PC-3 (cell line): ENCODE measurements around the gene ARHGAP9. TPM values are rescaled to one million over a fixed set of nuclear protein-coding genes. Genes with fewer than 3 reads are reported as not detected.
"Not testable (repeated sequence)": the region's sequence is repeated elsewhere in the genome, so short reads cannot be mapped to it uniquely, and the experiment has no call there.

ENCODE experiments used
- ATAC-seq: fragments of 200-7000 bp; cut with Tn5 transposase; 2 replicates; pipeline ENCODE4 v1.9.1; 2020; ENCODE audit warnings: mild to moderate bottlenecking, moderate library complexity
- BruUV-seq: library from RNA; stranded (reverse); fragments of 400-500 nt; replicated peaks from 2 replicates; lab custom pipeline; 2021; lab: Mats Ljungman, UMichigan
- CTCF ChIA-PET: fragments of 300-600 bp; sonication (Branson Sonifier 250); formaldehyde crosslinking; loops from one replicate; lab custom pipeline; 2022; ENCODE audit warnings: antibody characterized with exemption; lab: Charles Lee
- POLR2A ChIA-PET: fragments of 300-600 bp; sonication (Branson Sonifier 250); formaldehyde crosslinking; loops from one replicate; lab custom pipeline; 2022; ENCODE audit warnings: antibody characterized with exemption; ENCODE audit not compliant: unreplicated experiment; lab: Charles Lee
- DNase-seq: peaks from one replicate; pipeline ENCODE4 v3.0.0-alpha.2; 2015
- H2AFZ ChIP-seq: fragments of 300-600 bp; sonication (generic); 2 replicates; pipeline ENCODE4 v1.6.0; 2016; ENCODE audit warnings: antibody characterized with exemption, low read length
- H3F3A ChIP-seq: fragments of 300-600 bp; sonication (generic); one replicate; pipeline ENCODE4 v1.6.0; 2017; ENCODE audit warnings: antibody characterized with exemption, low read length, control low read depth, mild to moderate bottlenecking; ENCODE audit not compliant: unreplicated experiment
- H3K27ac ChIP-seq: fragments of 300-600 bp; sonication (generic); 2 replicates; pipeline ENCODE4 v1.5.1; 2016; ENCODE audit warnings: mild to moderate bottlenecking, low read length
- H3K27me3 ChIP-seq: fragments of 300-600 bp; sonication (generic); 2 replicates; pipeline ENCODE4 v1.6.1; 2016; ENCODE audit warnings: low read length, mixed read lengths
- H3K36me3 ChIP-seq: fragments of 300-600 bp; sonication (generic); 2 replicates; pipeline ENCODE4 v1.6.1; 2016; ENCODE audit warnings: low read depth, mixed run types, low read length, mixed read lengths
- H3K4me1 ChIP-seq: fragments of 300-600 bp; sonication (generic); 2 replicates; pipeline ENCODE4 v1.5.1; 2016; ENCODE audit warnings: low read length; ENCODE audit not compliant: insufficient read depth
- H3K4me2 ChIP-seq: fragments of 300-600 bp; sonication (generic); 2 replicates; pipeline ENCODE4 v1.6.0; 2016; ENCODE audit warnings: low read length
- H3K4me3 ChIP-seq: fragments of 300-600 bp; sonication (generic); 2 replicates; pipeline ENCODE4 v1.5.1; 2016; ENCODE audit warnings: mild to moderate bottlenecking, low read length, mixed read lengths
- H3K79me2 ChIP-seq: fragments of 300-600 bp; sonication (generic); 2 replicates; pipeline ENCODE4 v1.6.1; 2017; ENCODE audit warnings: low read length, mixed read lengths
- H3K9ac ChIP-seq: fragments of 300-600 bp; sonication (generic); 2 replicates; pipeline ENCODE4 v1.6.0; 2016; ENCODE audit warnings: mild to moderate bottlenecking, low read length
- H3K9me2 ChIP-seq: fragments of 300-600 bp; sonication (generic); replicated peaks from 2 replicates; pipeline ENCODE4 v1.6.1; 2016; ENCODE audit warnings: mixed run types, low read length, mixed read lengths
- H3K9me3 ChIP-seq: fragments of 300-600 bp; sonication (generic); 2 replicates; pipeline ENCODE4 v1.6.1; 2016; ENCODE audit warnings: low read length, mixed read lengths
- H4K20me1 ChIP-seq: fragments of 300-600 bp; sonication (generic); 2 replicates; pipeline ENCODE4 v1.6.1; 2016; ENCODE audit warnings: low read length, mixed read lengths
- EZH2 ChIP-seq: fragments of 300-600 bp; sonication (generic); IDR thresholded peaks from one replicate; pipeline ENCODE4 v1.6.1; 2017; ENCODE audit warnings: antibody characterized with exemption, mild to moderate bottlenecking, low read length; ENCODE audit not compliant: unreplicated experiment
- EZH2phosphoT487 ChIP-seq: fragments of 300-600 bp; sonication (generic); IDR thresholded peaks from 2 replicates; pipeline ENCODE4 v1.6.1; 2018; ENCODE audit warnings: mild to moderate bottlenecking, antibody characterized with exemption, low read length, borderline replicate concordance
- intact Hi-C: fragments of 100-400 bp; cut with micrococcal nuclease; formaldehyde crosslinking; loops from 2 replicates; pipeline ENCODE4 v1.9.0; 2023
- total RNA-seq: library from RNA; depleted of rRNA; stranded (reverse); fragments of >200 nt; gene quantifications from 2 replicates; pipeline ENCODE4 v1.2.3, GENCODE V29; 2014
- TF ChIP-seq, protein P1 (sequence below): fragments of 300-600 bp; sonication (generic); conservative IDR thresholded peaks from 2 replicates; pipeline ENCODE4 v1.5.1; 2017; ENCODE audit warnings: antibody characterized with exemption, low read depth, mild to moderate bottlenecking, low read length

ARHGAP9 gene
- total RNA-seq, 1 experiment from 2014 or later, result not detected

DNA sequence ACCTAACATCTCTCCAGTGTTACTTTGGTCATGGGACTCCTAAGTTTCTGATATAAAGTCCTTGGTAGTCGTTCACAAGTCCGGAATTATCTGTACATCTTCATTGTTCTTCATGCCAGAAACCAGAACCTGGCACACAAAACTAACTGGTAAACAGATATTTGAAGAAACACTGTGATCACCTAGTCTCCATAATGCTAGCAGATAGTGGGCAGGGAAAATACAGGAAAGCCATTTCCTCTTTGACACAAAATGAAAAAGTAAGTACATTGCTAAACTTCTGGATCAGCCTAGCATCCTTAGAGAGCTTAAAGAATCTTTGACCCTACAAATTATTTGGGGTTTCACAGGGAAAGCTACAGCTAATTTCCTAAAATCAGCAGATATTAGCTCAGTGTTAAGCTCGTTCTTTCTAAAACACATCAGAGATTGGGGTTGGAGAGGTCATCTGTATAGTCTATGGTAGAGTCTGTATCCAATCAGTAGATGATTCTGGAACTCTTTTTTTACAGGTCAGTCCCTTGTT is 35.8 kb upstream of the ARHGAP9 start:
- no peak overlapping the region for H2AFZ ChIP-seq
- peaks cover 62% of the 10 kb centered on the region for H3K36me3 ChIP-seq
- H3K4me3 ChIP-seq, result no peak overlapping the region
- no peak overlapping the region for H3K27ac ChIP-seq
- H3F3A ChIP-seq, result no peaks in the 10 kb centered on the region
- POLR2A ChIA-PET, result no interaction called here
- no peaks in the 10 kb centered on the region for H3K9me3 ChIP-seq
- H3K4me1 ChIP-seq, result peaks cover 14% of the 10 kb centered on the region
- BruUV-seq, result no TSS peak
- no peaks in the 10 kb centered on the region for H3K9me2 ChIP-seq
- H4K20me1 ChIP-seq, result peaks cover 28% of the 10 kb centered on the region
- ATAC-seq (no peak; the same call in 1 of the 2 replicates), DNase-seq (no peak)
- H3K27me3 ChIP-seq, result no peaks in the 10 kb centered on the region
- intact Hi-C loops, result no loop called here
- CTCF ChIA-PET, result no interaction called here
- H3K9ac ChIP-seq, result no peak overlapping the region
- peaks cover 36% of the 10 kb centered on the region for H3K79me2 ChIP-seq
- TF ChIP-seq EZH2phosphoT487 (no peak), EZH2 (no peak)
- TF ChIP-seq, protein P1, sequence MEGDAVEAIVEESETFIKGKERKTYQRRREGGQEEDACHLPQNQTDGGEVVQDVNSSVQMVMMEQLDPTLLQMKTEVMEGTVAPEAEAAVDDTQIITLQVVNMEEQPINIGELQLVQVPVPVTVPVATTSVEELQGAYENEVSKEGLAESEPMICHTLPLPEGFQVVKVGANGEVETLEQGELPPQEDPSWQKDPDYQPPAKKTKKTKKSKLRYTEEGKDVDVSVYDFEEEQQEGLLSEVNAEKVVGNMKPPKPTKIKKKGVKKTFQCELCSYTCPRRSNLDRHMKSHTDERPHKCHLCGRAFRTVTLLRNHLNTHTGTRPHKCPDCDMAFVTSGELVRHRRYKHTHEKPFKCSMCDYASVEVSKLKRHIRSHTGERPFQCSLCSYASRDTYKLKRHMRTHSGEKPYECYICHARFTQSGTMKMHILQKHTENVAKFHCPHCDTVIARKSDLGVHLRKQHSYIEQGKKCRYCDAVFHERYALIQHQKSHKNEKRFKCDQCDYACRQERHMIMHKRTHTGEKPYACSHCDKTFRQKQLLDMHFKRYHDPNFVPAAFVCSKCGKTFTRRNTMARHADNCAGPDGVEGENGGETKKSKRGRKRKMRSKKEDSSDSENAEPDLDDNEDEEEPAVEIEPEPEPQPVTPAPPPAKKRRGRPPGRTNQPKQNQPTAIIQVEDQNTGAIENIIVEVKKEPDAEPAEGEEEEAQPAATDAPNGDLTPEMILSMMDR, result no peak
- no peak overlapping the region for H3K4me2 ChIP-seq

DNA sequence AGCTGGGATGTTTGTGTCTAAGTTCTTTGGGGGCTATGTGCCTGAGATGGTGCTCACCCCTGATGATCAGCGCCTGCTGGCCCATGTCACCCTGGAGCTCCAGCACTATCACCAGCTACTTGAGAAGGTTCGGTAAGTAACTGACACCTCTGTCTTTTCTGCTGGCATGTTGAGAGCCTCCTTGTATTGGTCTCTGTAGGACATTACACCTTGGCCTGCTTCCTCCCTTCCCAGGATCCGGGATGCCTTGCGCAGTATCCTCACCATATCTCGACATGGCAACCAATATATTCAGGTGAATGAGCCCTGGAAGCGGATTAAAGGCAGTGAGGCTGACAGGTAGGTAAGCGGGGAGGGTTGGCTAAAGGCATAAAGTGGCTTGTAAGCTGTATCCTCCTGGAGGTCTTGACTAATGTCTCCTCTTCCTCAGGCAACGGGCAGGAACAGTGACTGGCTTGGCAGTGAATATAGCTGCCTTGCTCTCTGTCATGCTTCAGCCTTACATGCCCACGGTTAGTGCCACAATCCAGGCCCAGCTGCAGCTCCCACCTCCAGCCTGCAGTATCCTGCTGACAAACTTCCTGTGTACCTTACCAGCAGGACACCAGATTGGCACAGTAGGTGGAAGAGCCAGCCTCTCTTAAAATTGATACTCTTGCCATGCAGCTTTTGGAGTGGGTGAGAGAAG is 35.2 kb upstream of the ARHGAP9 start:
- ATAC-seq (peak; percentile 36; the same call in 1 of the 2 replicates), DNase-seq (no peak)
- BruUV-seq, result no TSS peak
- Histone ChIP-seq H3K27ac (no peak overlapping the region), H3K27me3 (no peaks in the 10 kb centered on the region), H3K9me3 (no peaks in the 10 kb centered on the region), H3K4me2 (no peak overlapping the region), H3K4me1 (peaks cover 14% of the 10 kb centered on the region), H3F3A (no peaks in the 10 kb centered on the region), H3K4me3 (no peak overlapping the region), H4K20me1 (peaks cover 26% of the 10 kb centered on the region), H3K9ac (no peak overlapping the region), H3K36me3 (peaks cover 63% of the 10 kb centered on the region), H3K9me2 (no peaks in the 10 kb centered on the region), H2AFZ (no peak overlapping the region), H3K79me2 (peaks cover 31% of the 10 kb centered on the region)
- POLR2A ChIA-PET, result no interaction called here
- CTCF ChIA-PET, result interaction anchor here (0.6 kb wide), 1 partner anchor 208 kb away, joined by 5 read pairs; no protein-coding TSS in a partner anchor
- intact Hi-C loops, result no loop called here
- TF ChIP-seq EZH2 (no peak), EZH2phosphoT487 (no peak)
- TF ChIP-seq, protein P1, result no peak

DNA sequence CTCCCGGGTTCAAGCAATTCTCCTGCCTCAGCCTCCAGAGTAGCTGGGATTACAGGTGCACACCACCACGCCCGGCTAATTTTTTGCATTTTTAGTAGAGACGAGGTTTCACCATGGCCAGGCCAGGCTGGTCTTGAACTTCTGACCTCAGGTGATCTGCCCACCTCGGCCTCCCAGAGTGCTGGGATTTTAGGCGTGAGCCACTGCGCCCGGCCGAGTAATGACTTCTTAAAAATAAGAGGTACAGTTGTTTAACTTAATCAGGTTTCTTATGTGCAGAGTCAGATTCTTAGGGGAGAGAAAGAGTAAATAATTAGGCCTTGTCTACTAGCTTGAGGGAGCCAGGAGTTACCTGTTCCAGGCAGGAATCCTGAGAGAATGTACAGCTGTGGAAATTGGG is 34.6 kb upstream of the ARHGAP9 start:
- BruUV-seq, DNase-seq, H3F3A ChIP-seq, ATAC-seq, H3K4me3 ChIP-seq, H3K9me3 ChIP-seq, H3K4me2 ChIP-seq, H3K27me3 ChIP-seq, H3K9me2 ChIP-seq, H3K9ac ChIP-seq, H2AFZ ChIP-seq, intact Hi-C loops, POLR2A ChIA-PET, H3K27ac ChIP-seq: not testable (repeated sequence)
- peaks cover 25% of the 10 kb centered on the region for H3K79me2 ChIP-seq
- peaks cover 65% of the 10 kb centered on the region for H3K36me3 ChIP-seq
- peaks cover 19% of the 10 kb centered on the region for H4K20me1 ChIP-seq
- CTCF ChIA-PET, result interaction anchor here (0.6 kb wide), 1 partner anchor 207 kb away, joined by 5 read pairs; no protein-coding TSS in a partner anchor
- peaks cover 13% of the 10 kb centered on the region for H3K4me1 ChIP-seq

DNA sequence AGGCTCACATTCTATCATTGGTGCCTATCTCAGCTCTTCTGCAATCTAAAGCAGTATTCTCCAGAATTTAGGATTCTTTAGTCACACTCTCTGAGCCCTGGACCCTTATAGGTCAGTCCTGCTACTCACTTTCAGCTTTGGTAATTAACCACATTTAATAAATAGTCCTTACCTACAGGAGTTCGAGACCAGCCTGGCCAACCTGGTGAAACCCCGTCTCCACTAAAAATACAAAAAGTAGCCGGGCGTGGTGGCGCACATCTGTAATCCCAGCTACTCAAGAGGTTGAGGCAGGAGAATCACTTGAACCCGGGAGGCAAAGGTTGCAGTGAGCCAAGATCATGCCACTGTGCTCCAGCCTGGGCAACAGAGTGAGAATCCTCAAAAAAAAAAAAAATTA is 34.0 kb upstream of the ARHGAP9 start:
- BruUV-seq, H3K9me2 ChIP-seq, H3K9ac ChIP-seq, POLR2A ChIA-PET, H3K4me1 ChIP-seq, H2AFZ ChIP-seq, H3K9me3 ChIP-seq, H3K4me3 ChIP-seq, H3F3A ChIP-seq, H3K4me2 ChIP-seq, H3K27ac ChIP-seq, ATAC-seq, DNase-seq, CTCF ChIA-PET, H3K27me3 ChIP-seq, intact Hi-C loops: not testable (repeated sequence)
- Histone ChIP-seq H3K36me3 (peaks cover 64% of the 10 kb centered on the region), H4K20me1 (peaks cover 14% of the 10 kb centered on the region; the same call in 1 of the 2 replicates), H3K79me2 (peaks cover 19% of the 10 kb centered on the region)
